Tibial nerve (tissue), 4 donors: ENCODE measurements around the gene MRPL4.

ENCODE experiments used
- EP300 ChIP-seq, 2 donors: sonication (generic); formaldehyde crosslinking; IDR thresholded peaks; one replicate each; pipeline ENCODE4 v1.6.1; 2017; ENCODE audit warnings: antibody characterized with exemption in 2 of 2, mild to moderate bottlenecking in 1 of 2
- POLR2A ChIP-seq, 2 donors: fragments of 450-650 bp; IDR thresholded peaks; one replicate each; pipeline ENCODE4 v1.6.1; 2017; ENCODE audit warnings: antibody characterized with exemption in 2 of 2, mild to moderate bottlenecking in 2 of 2, moderate library complexity in 2 of 2
- TF ChIP-seq, protein P1 (sequence below), 5 experiments: fragments of 200-600 bp in 3 of 5; fragments of 450-650 bp in 2 of 5; sonication (generic) in 3 of 5; IDR thresholded peaks; one replicate each; pipeline ENCODE4 v1.5.1; 2016 to 2019; ENCODE audit warnings: antibody characterized with exemption in 5 of 5, mild to moderate bottlenecking in 3 of 5, moderate library complexity in 2 of 5

- TF ChIP-seq, protein P1, sequence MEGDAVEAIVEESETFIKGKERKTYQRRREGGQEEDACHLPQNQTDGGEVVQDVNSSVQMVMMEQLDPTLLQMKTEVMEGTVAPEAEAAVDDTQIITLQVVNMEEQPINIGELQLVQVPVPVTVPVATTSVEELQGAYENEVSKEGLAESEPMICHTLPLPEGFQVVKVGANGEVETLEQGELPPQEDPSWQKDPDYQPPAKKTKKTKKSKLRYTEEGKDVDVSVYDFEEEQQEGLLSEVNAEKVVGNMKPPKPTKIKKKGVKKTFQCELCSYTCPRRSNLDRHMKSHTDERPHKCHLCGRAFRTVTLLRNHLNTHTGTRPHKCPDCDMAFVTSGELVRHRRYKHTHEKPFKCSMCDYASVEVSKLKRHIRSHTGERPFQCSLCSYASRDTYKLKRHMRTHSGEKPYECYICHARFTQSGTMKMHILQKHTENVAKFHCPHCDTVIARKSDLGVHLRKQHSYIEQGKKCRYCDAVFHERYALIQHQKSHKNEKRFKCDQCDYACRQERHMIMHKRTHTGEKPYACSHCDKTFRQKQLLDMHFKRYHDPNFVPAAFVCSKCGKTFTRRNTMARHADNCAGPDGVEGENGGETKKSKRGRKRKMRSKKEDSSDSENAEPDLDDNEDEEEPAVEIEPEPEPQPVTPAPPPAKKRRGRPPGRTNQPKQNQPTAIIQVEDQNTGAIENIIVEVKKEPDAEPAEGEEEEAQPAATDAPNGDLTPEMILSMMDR (IDR thresholded peaks at IDR 0.05): peak; percentile 57 to 73 (median 70)
- TF ChIP-seq EP300 (IDR thresholded peaks at IDR 0.05): no peak
- TF ChIP-seq POLR2A (IDR thresholded peaks at IDR 0.05): no peak
Measured at GRCh38 chr19:10259162-10259905, 7.3 kb downstream of the MRPL4 start.
